ENCODE results near the gene APBA2.
A peak's percentile ranks its signal among the peaks of the same experiment; 100 is the strongest.

APBA2 gene

GRCh38 chr15:28957606-28958498, 72.1 kb downstream of the APBA2 start:
- DNase-seq (ENCODE audit: low spot score) = no peak
- no peaks in the 10 kb centered on the region for H3K27me3 ChIP-seq (ENCODE audit: insufficient read depth, poor library complexity, severe bottlenecking)
- no peak overlapping the region for H3K4me3 ChIP-seq (ENCODE audit: severe bottlenecking)
- TF ChIP-seq CTCF (IDR thresholded peaks at IDR 0.05; ENCODE audit: poor library complexity, severe bottlenecking) = no peak
- H3K36me3 ChIP-seq (ENCODE audit: low read depth) = no peaks in the 10 kb centered on the region
- no peak overlapping the region for H3K27ac ChIP-seq (ENCODE audit: poor library complexity, severe bottlenecking)
- no peak for ATAC-seq (ENCODE audit: low read depth)
- H3K9me3 ChIP-seq (ENCODE audit: severe bottlenecking) = no peaks in the 10 kb centered on the region
- peaks cover 9% of the 10 kb centered on the region for H3K4me1 ChIP-seq (ENCODE audit: insufficient read depth, poor library complexity, severe bottlenecking)

GRCh38 chr15:28959326-28959725, 73.6 kb downstream of the APBA2 start:
- Histone ChIP-seq H3K4me1 (ENCODE audit: insufficient read depth, poor library complexity, severe bottlenecking) (peaks cover 9% of the 10 kb centered on the region), H3K27me3 (ENCODE audit: insufficient read depth, poor library complexity, severe bottlenecking) (no peaks in the 10 kb centered on the region), H3K9me3 (ENCODE audit: severe bottlenecking) (no peaks in the 10 kb centered on the region), H3K27ac (ENCODE audit: poor library complexity, severe bottlenecking) (no peak overlapping the region), H3K4me3 (ENCODE audit: severe bottlenecking) (no peak overlapping the region), H3K36me3 (ENCODE audit: low read depth) (no peaks in the 10 kb centered on the region)
- no peak for DNase-seq (ENCODE audit: low spot score)
- TF ChIP-seq CTCF (IDR thresholded peaks at IDR 0.05; ENCODE audit: poor library complexity, severe bottlenecking) = no peak
- ATAC-seq (ENCODE audit: low read depth) = no peak

GRCh38 chr15:28960979-28961378, 75.2 kb downstream of the APBA2 start:
- peaks cover 4% of the 10 kb centered on the region for H3K4me1 ChIP-seq (ENCODE audit: insufficient read depth, poor library complexity, severe bottlenecking)
- no peak overlapping the region for H3K4me3 ChIP-seq (ENCODE audit: severe bottlenecking)
- DNase-seq (ENCODE audit: low spot score) (peak; percentile 93), ATAC-seq (ENCODE audit: low read depth) (peak; percentile 97)
- no peak for TF ChIP-seq CTCF (IDR thresholded peaks at IDR 0.05; ENCODE audit: poor library complexity, severe bottlenecking)
- H3K27me3 ChIP-seq (ENCODE audit: insufficient read depth, poor library complexity, severe bottlenecking) = no peaks in the 10 kb centered on the region
- no peaks in the 10 kb centered on the region for H3K36me3 ChIP-seq (ENCODE audit: low read depth)
- H3K27ac ChIP-seq (ENCODE audit: poor library complexity, severe bottlenecking) = peak overlapping the region; percentile 23
- no peaks in the 10 kb centered on the region for H3K9me3 ChIP-seq (ENCODE audit: severe bottlenecking)

GRCh38 chr15:28961391-28961790, 75.6 kb downstream of the APBA2 start:
- no peak for ATAC-seq (ENCODE audit: low read depth)
- DNase-seq (ENCODE audit: low spot score) = no peak

More at GRCh38 chr15:28961391-28961790, 75.6 kb downstream of the APBA2 start:
- no peaks in the 10 kb centered on the region for H3K36me3 ChIP-seq (ENCODE audit: low read depth)
- H3K4me1 ChIP-seq (ENCODE audit: insufficient read depth, poor library complexity, severe bottlenecking) = peaks cover 4% of the 10 kb centered on the region
- H3K9me3 ChIP-seq (ENCODE audit: severe bottlenecking) = no peaks in the 10 kb centered on the region
- H3K4me3 ChIP-seq (ENCODE audit: severe bottlenecking) = no peak overlapping the region
- H3K27me3 ChIP-seq (ENCODE audit: insufficient read depth, poor library complexity, severe bottlenecking) = no peaks in the 10 kb centered on the region
- no peak for TF ChIP-seq CTCF (IDR thresholded peaks at IDR 0.05; ENCODE audit: poor library complexity, severe bottlenecking)
- H3K27ac ChIP-seq (ENCODE audit: poor library complexity, severe bottlenecking) = peak overlapping the region; percentile 23
